Peyer's patch (tissue), 4 donors: ENCODE results near the gene SPON1.

Experiments
- CTCF ChIP-seq, 6 experiments: fragments of 450-650 bp in 4 of 6; fragments of 200-600 bp in 2 of 6; sonication (generic) in 1 of 6; IDR thresholded peaks; one replicate each; pipeline ENCODE4 v1.5.1; 2017 to 2019; ENCODE audit warnings: antibody characterized with exemption in 6 of 6, mild to moderate bottlenecking in 3 of 6, moderate library complexity in 1 of 6
- POLR2A ChIP-seq, 2 donors: fragments of 450-650 bp; IDR thresholded peaks; one replicate each; pipeline ENCODE4 v1.5.1; 2017; ENCODE audit warnings: antibody characterized with exemption in 2 of 2, mild to moderate bottlenecking in 2 of 2, moderate library complexity in 2 of 2

GRCh38 chr11:14029440-14029839 is 66.9 kb downstream of the SPON1 start:
- TF ChIP-seq CTCF (IDR thresholded peaks at IDR 0.05) (no peak), POLR2A (IDR thresholded peaks at IDR 0.05) (no peak)
